Thymus (tissue), 11 donors: ENCODE results near the gene BCKDHB. TPM values are rescaled to one million over a fixed set of nuclear protein-coding genes. Genes with fewer than 3 reads are reported as not detected.

Source experiments
- DNase-seq, 9 donors: peaks; one replicate each; pipeline ENCODE4 v3.0.0-alpha.2; 2013; ENCODE audit warnings: low spot score in 9 of 9, low read depth in 6 of 9, missing footprints in 1 of 9
- H3K27ac ChIP-seq, 2 donors: one replicate each; pipeline ENCODE4 v1.5.1; 2013; ENCODE audit warnings: control low read depth in 1 of 2, low read depth in 1 of 2, low read length in 1 of 2, mild to moderate bottlenecking in 1 of 2, moderate library complexity in 1 of 2
- H3K27me3 ChIP-seq, 2 donors: one replicate each; pipeline ENCODE4 v1.5.1; 2013; ENCODE audit warnings: low read length in 1 of 2; ENCODE audit not compliant: control insufficient read depth in 2 of 2, insufficient read depth in 1 of 2
- H3K36me3 ChIP-seq, 2 donors: one replicate each; pipeline ENCODE4 v1.5.1; 2013; ENCODE audit warnings: low read length in 1 of 2, mild to moderate bottlenecking in 1 of 2, moderate library complexity in 1 of 2; ENCODE audit not compliant: control insufficient read depth in 2 of 2, insufficient read depth in 2 of 2
- H3K4me1 ChIP-seq, 2 donors: one replicate each; pipeline ENCODE4 v1.5.1; 2013; ENCODE audit warnings: low read length in 2 of 2; ENCODE audit not compliant: control insufficient read depth in 2 of 2, insufficient read depth in 2 of 2
- H3K4me3 ChIP-seq, 2 donors: one replicate each; pipeline ENCODE4 v1.5.1; 2013; ENCODE audit warnings: low read length in 2 of 2, control low read depth in 1 of 2, mild to moderate bottlenecking in 1 of 2
- H3K9me3 ChIP-seq, 2 donors: one replicate each; pipeline ENCODE4 v1.5.1; 2013; ENCODE audit warnings: low read length in 1 of 2, mild to moderate bottlenecking in 1 of 2; ENCODE audit not compliant: control insufficient read depth in 2 of 2, insufficient read depth in 1 of 2
- WGBS: extraction: QIAGEN DNeasy Blood & Tissue Kit; methylation state at CpG from one replicate; pipeline ENCODE4 v1.1.7; 2013; 5-methylcytosine and 5-hydroxymethylcytosine counted together
- polyA plus RNA-seq: library from polyadenylated mRNA; stranded (reverse); fragments of 200-250 nt; gene quantifications from one replicate; pipeline ENCODE4 v1.2.3, GENCODE V29; 2013
- total RNA-seq: library from RNA; stranded (reverse); fragments of 120-200 nt; gene quantifications from one replicate; pipeline ENCODE4 v1.2.4, GENCODE V29; 2013
- donor health status: healthy.

Gene BCKDHB
- total and polyA plus RNA-seq, 2 donors, result 12.3 to 12.9 TPM

DNA sequence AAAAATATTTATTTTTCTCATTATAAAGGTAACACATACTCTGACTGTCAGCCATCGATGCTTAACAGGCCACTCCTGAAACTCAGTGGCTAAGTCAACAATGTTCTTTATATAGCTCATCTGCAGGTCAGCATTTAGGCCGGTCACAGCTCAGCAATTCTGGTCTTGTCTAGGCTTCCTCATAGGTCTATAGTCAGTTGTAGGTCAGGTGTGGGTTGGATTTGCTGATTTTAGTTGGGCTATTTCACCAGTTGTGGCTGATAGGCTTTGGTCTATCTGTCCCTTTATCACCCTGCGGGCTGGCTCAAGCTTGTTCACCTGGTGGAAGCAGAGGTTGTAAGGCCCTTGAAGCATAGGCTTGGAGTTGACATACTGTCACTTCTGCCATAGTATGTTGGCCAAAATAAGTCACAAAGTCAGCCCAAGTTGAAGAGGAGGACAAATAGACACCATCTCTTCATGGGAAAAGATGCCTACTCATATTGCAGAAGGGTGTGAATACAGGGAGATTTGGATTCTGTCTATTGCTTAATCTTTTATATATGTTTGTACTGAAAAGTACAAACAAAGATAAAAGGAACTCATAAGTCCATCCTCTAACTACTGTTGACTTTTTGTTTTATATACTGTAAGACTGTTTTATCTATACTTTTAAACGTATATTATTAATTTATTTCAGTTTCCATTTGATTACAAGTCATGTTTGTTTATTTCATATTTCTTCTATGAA, 75.0 kb downstream of the BCKDHB start:
- over 99% methylated on average over 4 of the region's 4 CpGs for WGBS
- DNase-seq, result no peak

DNA sequence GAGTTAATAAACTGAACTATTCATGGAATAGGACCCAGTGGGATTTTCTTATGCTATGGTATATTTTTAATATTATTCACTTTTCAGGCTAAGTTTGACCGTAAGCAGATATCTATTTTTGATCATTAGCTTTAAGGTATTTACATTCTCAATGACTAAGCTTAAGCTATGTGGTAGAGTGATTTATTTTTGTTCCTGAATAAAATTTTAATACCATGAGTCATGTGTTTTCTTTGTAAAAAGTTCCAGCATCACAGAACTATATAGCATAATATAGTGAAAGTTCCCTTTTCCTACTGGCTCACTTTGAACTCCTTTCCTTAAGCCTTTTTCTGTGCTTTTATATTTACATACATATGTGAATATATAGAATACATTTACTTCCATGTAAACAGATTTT, 75.8 kb downstream of the BCKDHB start:
- H3K27me3 ChIP-seq, result no peaks in the 10 kb centered on the region
- no peak for DNase-seq

More for the DNA sequence above, 75.0 kb downstream of the BCKDHB start:
- no peak overlapping the region for H3K27ac ChIP-seq
- no peaks in the 10 kb centered on the region for H3K9me3 ChIP-seq
- H3K4me3 ChIP-seq, result no peak overlapping the region
- H3K27me3 ChIP-seq, result no peaks in the 10 kb centered on the region
- H3K36me3 ChIP-seq, result no peaks in the 10 kb centered on the region
- no peaks in the 10 kb centered on the region for H3K4me1 ChIP-seq

DNA sequence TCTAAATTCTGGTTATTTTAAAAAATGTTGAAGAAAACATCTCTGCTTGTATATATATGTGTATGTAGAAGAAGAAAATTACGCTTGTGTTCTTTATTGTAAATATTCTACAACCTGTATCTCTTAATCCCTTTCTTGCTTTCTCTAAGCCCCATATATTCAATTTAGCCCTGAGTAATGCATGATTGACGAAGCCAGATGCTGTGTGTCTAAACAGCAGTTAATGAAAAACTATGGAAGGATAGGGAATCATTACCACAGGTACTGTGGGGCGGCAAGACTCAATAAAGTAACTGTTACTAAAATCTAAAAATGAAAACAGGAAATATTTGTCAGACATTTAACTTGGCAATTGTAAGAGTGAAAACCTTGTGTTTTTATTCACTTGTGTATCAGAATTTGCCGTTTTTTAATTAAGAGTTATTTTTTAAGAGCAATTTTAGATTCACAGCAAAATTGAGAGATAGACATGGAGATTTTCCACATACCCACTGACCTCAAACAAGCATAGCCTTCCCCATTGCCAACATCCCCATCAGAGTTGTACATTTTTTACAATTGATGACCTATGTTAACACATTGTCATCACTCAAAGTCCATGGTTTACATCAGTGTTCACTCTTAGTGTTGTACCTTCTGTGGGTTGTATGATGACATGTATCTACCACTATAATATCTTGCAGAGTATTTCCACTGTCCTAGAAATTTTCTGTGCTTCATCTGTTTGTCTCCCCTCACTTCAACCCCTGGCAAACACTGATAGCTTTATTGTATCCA, 76.7 kb downstream of the BCKDHB start:
- no peaks in the 10 kb centered on the region for H3K9me3 ChIP-seq
- 93% methylated on average over 4 of the region's 4 CpGs for WGBS
- H3K4me1 ChIP-seq, result no peaks in the 10 kb centered on the region
- H3K4me3 ChIP-seq, result no peak overlapping the region
- no peaks in the 10 kb centered on the region for H3K27me3 ChIP-seq
- H3K36me3 ChIP-seq, result no peaks in the 10 kb centered on the region
- no peak for DNase-seq
- H3K27ac ChIP-seq, result no peak overlapping the region

More for the DNA sequence above, 75.8 kb downstream of the BCKDHB start:
- Histone ChIP-seq H3K27ac (no peak overlapping the region), H3K9me3 (no peaks in the 10 kb centered on the region), H3K36me3 (no peaks in the 10 kb centered on the region), H3K4me1 (no peaks in the 10 kb centered on the region), H3K4me3 (no peak overlapping the region)
- 97% methylated on average over 1 of the region's 1 CpG for WGBS

DNA sequence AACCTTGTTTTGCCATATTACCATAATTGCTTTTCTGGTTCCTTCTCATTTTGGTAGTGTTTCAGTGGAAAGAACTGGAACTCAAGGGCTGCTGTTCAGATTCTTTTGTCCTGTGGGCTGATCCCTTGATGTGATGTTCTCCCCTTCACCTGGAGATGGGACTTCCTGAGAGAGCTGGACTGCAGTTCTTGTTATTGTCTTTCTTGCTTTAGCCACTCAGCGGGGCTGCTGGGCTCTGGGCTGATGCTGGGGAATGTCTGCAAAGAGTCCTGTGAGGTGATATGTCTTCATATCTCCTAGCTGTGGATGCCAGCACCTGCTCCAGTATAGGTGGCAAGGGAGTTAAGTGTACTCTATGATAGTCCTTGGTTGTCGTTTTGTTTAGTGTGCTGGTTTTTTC, 79.0 kb downstream of the BCKDHB start:
- Histone ChIP-seq H3K9me3 (no peaks in the 10 kb centered on the region), H3K4me3 (no peak overlapping the region), H3K36me3 (no peaks in the 10 kb centered on the region), H3K27ac (no peak overlapping the region), H3K4me1 (no peaks in the 10 kb centered on the region), H3K27me3 (no peaks in the 10 kb centered on the region)
- DNase-seq, result no peak
- 99% methylated on average over 2 of the region's 2 CpGs for WGBS

DNA sequence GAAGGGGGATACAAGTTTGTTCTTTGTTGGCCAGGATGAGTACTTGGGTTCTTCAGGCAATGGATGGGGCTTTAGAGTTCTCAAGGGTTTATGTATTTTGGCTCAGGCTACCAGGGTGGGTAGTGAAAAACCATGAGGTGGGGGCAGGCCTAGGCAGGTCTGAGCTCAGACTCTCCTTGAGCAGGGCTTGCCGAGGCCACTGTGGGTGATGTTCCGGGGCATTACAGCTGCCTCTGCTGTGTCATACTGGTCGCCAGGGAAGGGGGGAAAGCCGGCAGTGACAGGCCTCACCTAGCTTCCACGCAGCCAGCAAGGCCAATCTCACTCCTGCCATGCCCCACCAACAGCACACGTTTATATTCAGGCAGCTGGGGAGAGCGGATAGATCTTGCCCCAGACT, 79.6 kb downstream of the BCKDHB start:
- Histone ChIP-seq H3K4me3 (no peak overlapping the region), H3K27me3 (no peaks in the 10 kb centered on the region), H3K27ac (no peak overlapping the region), H3K9me3 (no peaks in the 10 kb centered on the region), H3K4me1 (no peaks in the 10 kb centered on the region), H3K36me3 (no peaks in the 10 kb centered on the region)
- 94% methylated on average over 7 of the region's 7 CpGs for WGBS
- DNase-seq, result no peak

DNA sequence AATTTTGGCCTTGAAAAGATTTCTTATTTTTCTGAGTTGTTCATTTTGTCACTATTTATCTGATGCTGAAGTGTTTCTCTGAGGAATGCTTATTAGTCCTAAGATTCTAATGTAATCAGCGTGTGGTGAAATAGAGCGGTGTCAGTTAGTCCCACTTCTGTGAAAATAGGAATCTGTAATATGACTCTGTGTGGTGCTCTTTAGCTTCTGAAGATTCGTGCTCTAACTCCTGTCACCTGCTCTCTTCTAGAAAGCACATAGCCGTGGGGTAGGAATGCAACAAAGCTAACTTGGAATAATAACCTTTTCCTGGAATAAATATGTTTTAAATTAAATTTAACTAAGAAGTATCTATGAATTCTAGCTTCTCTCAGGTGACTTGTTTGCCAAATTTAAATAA, 90.4 kb downstream of the BCKDHB start:
- Histone ChIP-seq H3K4me3 (no peak overlapping the region), H3K27me3 (no peaks in the 10 kb centered on the region), H3K27ac (no peak overlapping the region), H3K36me3 (no peaks in the 10 kb centered on the region), H3K4me1 (no peaks in the 10 kb centered on the region), H3K9me3 (no peaks in the 10 kb centered on the region)
- 96% methylated on average over 4 of the region's 4 CpGs for WGBS
- no peak for DNase-seq

DNA sequence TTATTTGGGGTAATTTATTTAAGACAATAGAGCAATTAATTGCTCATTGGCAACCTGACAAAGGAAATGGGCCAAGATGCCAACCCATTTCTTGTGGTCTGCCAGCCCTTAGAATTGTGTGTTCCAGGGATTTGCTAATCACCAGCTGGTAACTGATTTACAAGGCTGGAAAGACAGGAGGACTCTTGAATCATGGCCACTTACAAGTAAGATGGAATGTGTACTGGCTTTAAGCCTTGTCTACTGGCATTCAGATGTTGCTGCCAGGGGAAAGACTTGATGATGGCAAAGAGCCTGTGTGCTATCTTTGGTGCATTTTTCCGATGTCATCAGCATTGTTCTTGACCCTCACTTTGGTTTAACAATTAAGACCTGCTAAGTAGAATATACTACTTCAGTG, 91.0 kb downstream of the BCKDHB start:
- no peaks in the 10 kb centered on the region for H3K9me3 ChIP-seq
- H3K4me3 ChIP-seq, result no peak overlapping the region
- no peak overlapping the region for H3K27ac ChIP-seq
- H3K27me3 ChIP-seq, result no peaks in the 10 kb centered on the region
- 98% methylated on average over 1 of the region's 1 CpG for WGBS
- no peaks in the 10 kb centered on the region for H3K36me3 ChIP-seq
- H3K4me1 ChIP-seq, result no peaks in the 10 kb centered on the region
- DNase-seq, result no peak

DNA sequence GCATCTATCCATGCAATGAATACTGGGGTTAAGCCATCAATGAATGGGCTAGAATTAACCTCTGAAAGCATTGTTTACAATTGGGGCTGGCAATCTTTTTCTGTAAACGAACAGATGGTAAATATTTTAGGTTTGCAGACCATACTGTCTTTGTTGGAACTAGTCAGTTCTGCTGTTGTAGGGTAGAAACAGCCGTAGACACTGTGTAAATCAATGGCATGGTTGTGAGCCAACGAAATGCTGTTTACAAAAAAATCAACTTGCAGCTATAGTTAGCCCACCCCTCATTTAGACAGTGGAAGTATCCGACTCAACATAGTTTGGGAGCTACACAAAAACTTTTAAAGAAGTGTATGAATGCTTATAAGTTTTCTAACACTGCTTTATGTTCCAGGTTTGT, 91.5 kb downstream of the BCKDHB start:
- Histone ChIP-seq H3K9me3 (no peaks in the 10 kb centered on the region), H3K27ac (no peak overlapping the region), H3K4me1 (no peaks in the 10 kb centered on the region), H3K36me3 (no peaks in the 10 kb centered on the region), H3K27me3 (no peaks in the 10 kb centered on the region), H3K4me3 (no peak overlapping the region)
- WGBS, result 97% methylated on average over 4 of the region's 4 CpGs
- DNase-seq, result no peak

DNA sequence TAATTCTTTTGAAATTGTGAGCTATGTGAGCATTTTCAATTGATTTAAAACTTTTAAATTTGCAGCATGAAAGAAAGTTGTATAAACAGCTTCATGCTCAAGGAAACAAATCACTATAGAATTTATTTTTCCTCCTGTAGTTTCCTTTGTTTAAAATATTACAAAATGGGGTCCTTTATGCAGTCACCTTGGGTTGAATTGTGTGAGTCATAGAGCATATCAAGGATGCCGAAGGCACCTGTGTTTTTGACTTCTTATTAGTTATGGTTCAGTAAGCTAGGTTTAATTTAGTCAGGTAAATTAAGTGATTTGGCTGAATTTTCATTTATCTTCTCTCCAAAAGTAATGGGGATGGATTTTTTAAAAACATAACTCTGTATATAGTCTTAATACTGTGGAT, 96.8 kb downstream of the BCKDHB start:
- Histone ChIP-seq H3K4me3 (no peak overlapping the region), H3K9me3 (no peaks in the 10 kb centered on the region), H3K4me1 (no peaks in the 10 kb centered on the region), H3K36me3 (peaks cover 0 to 4% of the 10 kb centered on the region in 2 donors), H3K27me3 (no peaks in the 10 kb centered on the region), H3K27ac (no peak overlapping the region)
- DNase-seq, result no peak
- 90% methylated on average over 1 of the region's 1 CpG for WGBS
